ENCODE data around the gene NDUFA6. TPM values are rescaled to one million over a fixed set of nuclear protein-coding genes. Genes with fewer than 3 reads are reported as not detected.
"Not testable (repeated sequence)": the region's sequence is repeated elsewhere in the genome, so short reads cannot be mapped to it uniquely, and the experiment has no call there.

Gene NDUFA6
- total RNA-seq, 2 donors from 2014 or later, result 143 to 185 TPM

DNA sequence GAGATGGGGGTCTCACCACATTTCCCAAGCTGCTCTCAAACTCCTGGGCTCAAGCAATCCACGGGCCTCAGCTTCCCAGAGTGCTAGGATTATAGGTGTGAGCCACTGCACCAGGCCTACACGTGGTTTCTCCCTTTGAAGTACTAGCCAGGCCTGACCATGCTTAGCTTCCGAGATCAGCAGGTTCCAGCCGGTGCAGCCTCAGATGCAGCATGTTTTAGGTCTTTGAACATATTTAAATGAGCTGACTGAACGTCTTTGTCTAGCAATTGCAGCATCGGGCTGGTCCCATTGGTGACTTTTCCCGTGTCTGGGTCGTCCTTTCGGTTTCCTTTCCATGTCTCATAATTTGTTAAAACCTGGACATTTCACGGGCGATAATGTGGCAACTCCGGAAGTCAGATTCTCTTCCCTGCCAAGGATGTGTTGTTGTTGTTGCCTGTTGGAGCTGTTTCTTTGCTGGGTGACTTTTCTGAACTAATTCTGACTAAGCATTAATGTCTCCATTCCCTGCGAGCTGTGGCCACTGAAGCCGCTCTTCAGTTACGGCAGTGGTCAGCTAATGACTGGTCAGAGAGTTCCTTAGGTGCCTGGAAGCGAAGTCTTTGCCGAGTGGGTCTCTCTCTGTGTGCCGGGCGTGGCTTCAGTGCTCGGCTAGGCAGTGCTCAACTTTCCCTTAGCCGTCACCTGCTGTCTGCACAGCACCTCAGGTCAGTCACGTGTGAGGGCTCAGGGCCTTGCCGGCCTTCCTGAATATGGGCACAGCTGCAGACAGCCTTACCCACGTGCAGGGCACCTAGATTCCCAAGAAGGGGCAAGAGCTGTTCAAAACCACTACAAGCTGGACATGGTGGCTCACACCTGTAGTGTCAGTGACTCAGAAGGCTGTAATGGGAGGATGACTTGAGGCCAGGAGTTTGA, 43.8 kb upstream of the NDUFA6 start:
- no peaks in the 10 kb centered on the region for H3K36me3 ChIP-seq
- no peak overlapping the region for H3K4me3 ChIP-seq
- TF ChIP-seq, protein P1, sequence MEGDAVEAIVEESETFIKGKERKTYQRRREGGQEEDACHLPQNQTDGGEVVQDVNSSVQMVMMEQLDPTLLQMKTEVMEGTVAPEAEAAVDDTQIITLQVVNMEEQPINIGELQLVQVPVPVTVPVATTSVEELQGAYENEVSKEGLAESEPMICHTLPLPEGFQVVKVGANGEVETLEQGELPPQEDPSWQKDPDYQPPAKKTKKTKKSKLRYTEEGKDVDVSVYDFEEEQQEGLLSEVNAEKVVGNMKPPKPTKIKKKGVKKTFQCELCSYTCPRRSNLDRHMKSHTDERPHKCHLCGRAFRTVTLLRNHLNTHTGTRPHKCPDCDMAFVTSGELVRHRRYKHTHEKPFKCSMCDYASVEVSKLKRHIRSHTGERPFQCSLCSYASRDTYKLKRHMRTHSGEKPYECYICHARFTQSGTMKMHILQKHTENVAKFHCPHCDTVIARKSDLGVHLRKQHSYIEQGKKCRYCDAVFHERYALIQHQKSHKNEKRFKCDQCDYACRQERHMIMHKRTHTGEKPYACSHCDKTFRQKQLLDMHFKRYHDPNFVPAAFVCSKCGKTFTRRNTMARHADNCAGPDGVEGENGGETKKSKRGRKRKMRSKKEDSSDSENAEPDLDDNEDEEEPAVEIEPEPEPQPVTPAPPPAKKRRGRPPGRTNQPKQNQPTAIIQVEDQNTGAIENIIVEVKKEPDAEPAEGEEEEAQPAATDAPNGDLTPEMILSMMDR (IDR thresholded peaks at IDR 0.05), result no peak
- no peak overlapping the region for H3K27ac ChIP-seq
- no peaks in the 10 kb centered on the region for H3K4me1 ChIP-seq
- H3K9me3 ChIP-seq, result no peaks in the 10 kb centered on the region
- no peak for DNase-seq (ENCODE audit: low spot score)
- no peaks in the 10 kb centered on the region for H3K27me3 ChIP-seq

DNA sequence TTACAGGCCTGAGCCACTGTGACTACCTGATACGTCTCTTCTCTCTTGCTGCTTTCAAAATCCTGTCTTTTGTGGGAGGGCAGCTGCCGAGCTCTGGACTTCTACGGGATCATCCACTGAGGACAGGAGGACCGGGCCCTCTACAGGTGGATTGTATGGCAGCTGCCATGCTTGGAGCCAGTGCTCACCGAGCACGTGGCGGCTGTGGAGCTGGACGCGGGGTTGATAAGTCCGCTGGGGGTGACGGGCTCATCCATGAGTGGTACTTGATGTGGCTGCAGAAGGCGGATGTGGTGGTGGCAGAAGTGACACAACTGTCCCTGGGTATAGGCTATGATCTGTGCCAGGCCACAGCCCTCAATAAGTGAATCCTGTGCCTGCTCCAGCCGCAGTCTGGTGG, 41.9 kb upstream of the NDUFA6 start:
- TF ChIP-seq, protein P1 (IDR thresholded peaks at IDR 0.05), result no peak
- Histone ChIP-seq H3K27ac (no peak overlapping the region), H3K4me3 (no peak overlapping the region), H3K4me1 (no peaks in the 10 kb centered on the region), H3K36me3 (no peaks in the 10 kb centered on the region), H3K27me3 (no peaks in the 10 kb centered on the region), H3K9me3 (no peaks in the 10 kb centered on the region)
- no peak for DNase-seq (ENCODE audit: low spot score)

DNA sequence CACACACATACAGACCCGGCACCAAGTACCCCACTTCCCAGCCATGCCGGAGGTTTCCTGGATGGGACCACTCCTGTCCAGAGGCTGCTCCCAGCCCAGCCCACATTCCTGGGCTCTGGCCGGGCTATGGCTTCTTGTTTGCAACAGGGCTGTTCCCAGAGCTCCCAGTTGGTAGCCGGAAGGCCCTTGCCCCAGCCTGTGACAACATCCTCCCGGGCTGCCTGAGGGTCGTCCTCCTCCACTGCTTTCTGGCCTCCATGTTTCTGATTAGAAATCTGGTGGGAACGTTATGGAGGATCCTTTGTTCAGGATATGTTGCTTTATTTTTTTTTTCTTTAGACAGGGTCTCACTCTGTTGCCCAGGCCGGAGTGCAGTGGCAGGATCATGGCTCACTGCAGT, 41.0 kb upstream of the NDUFA6 start:
- Histone ChIP-seq H3K27ac (no peak overlapping the region), H3K36me3 (no peaks in the 10 kb centered on the region), H3K4me3 (no peak overlapping the region), H3K4me1 (no peaks in the 10 kb centered on the region), H3K9me3 (no peaks in the 10 kb centered on the region), H3K27me3 (no peaks in the 10 kb centered on the region)
- TF ChIP-seq, protein P1 (IDR thresholded peaks at IDR 0.05), result no peak
- no peak for DNase-seq (ENCODE audit: low spot score)

DNA sequence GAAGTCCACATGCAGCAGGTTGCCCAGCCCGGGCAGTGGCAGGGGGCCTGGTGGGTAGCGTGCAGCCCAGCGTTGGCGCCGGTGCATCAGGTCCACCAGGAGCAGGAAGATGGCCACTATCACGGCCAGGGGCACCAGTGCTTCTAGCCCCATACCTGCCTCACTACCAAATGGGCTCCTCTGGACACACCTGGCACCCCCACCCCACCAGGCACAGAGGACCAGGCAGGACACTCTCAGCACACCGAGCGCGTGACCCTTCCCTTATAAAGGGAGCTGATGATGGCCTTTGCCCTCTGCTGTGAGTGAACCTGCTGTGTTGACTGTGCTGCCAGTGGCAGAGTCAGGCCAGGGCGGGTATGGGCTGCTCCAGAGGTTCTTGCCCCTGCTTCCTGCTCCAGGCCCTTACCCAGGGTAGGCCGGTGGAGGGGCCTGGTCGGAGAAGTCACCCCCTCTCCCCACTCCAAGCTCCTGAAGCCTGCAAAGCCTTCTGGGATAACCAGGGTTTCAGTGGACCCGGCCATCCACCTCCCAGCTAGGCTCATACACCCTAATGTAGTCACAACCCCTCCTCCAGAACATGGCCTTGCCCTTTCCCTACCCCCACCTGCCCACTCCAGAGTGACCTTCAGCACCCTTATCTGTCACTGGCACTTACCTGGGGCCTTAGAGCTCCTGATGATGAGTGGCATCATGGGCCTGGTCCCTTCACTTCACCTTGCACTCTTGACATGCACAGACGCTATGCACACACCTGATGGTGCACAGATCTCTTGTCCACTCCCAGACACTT, 40.3 kb upstream of the NDUFA6 start, which contains the start of gene CYP2D6:
Gene CYP2D6, minus strand, starts transcription at position 172 of the 793 bp plus-strand sequence. Its CDS starts 19 bp downstream, at position 153.
- H3K27me3 ChIP-seq, H3K36me3 ChIP-seq, H3K4me3 ChIP-seq, H3K4me1 ChIP-seq, H3K27ac ChIP-seq, H3K9me3 ChIP-seq: not testable (repeated sequence)
- DNase-seq (ENCODE audit: low spot score), result peak; percentile 52

GRCh38 chr22:42130182-42130581, 39.6 kb upstream of the NDUFA6 start:
- DNase-seq (ENCODE audit: low spot score); H3K36me3 ChIP-seq; H3K4me3 ChIP-seq; H3K4me1 ChIP-seq; H3K9me3 ChIP-seq; H3K27me3 ChIP-seq; H3K27ac ChIP-seq: not testable (repeated sequence)

DNA sequence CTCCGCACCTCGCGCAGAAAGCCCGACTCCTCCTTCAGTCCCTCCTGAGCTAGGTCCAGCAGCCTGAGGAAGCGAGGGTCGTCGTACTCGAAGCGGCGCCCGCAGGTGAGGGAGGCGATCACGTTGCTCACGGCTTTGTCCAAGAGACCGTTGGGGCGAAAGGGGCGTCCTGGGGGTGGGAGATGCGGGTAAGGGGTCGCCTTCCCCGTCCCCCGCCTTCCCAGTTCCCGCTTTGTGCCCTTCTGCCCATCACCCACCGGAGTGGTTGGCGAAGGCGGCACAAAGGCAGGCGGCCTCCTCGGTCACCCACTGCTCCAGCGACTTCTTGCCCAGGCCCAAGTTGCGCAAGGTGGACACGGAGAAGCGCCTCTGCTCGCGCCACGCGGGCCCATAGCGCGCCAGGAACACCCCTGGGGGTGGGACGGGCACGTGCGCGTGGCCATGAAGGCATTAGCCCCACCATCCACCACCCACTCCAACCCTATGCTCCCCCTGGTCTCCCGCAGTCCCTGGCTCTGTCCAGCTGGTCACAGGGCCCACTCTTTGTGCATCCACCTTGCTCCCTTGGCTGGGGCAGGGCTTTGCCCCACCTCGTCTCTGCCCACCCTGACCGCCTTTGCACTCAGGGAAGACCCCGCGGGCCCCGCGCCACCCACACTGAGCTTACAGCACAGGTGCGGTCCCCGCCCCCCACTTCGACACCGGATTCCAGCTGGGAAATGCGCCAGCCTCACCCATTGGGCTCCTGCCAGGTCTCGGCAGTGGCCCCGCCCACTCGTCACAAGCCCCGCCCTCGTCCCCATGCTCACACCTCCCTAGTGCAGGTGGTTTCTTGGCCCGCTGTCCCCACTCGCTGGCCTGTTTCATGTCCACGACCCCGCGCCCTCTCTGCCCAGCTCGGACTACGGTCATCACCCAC, 38.5 kb upstream of the NDUFA6 start:
- not testable (repeated sequence) for H3K36me3 ChIP-seq; H3K4me3 ChIP-seq; H3K4me1 ChIP-seq; H3K9me3 ChIP-seq; DNase-seq (ENCODE audit: low spot score); H3K27ac ChIP-seq; H3K27me3 ChIP-seq

DNA sequence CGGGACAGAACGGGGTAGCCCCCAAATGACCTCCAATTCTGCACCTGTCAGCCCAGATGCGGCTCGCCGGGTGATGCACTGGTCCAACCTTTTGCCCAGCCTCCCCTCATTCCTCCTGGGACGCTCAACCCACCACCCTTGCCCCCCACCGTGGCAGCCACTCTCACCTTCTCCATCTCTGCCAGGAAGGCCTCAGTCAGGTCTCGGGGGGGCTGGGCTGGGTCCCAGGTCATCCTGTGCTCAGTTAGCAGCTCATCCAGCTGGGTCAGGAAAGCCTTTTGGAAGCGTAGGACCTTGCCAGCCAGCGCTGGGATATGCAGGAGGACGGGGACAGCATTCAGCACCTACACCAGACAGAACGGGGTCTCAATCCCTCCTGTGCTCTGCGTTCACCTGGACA, 37.4 kb upstream of the NDUFA6 start:
- H3K36me3 ChIP-seq; H3K4me1 ChIP-seq; H3K9me3 ChIP-seq; H3K27ac ChIP-seq; H3K4me3 ChIP-seq; H3K27me3 ChIP-seq; DNase-seq (ENCODE audit: low spot score): not testable (repeated sequence)
